Mammary epithelial cell (primary cell): ENCODE data around the gene HSD17B12.

Source experiments
- CTCF ChIP-seq, 2 donors: IDR thresholded peaks in 1 of 2; conservative IDR thresholded peaks in 1 of 2; 2 replicates each; pipeline ENCODE4 v1.5.1; 2011 to 2012; ENCODE audit warnings: inconsistent platforms in 2 of 2, low read length in 2 of 2, mild to moderate bottlenecking in 2 of 2, control low read depth in 1 of 2, low read depth in 1 of 2; ENCODE audit not compliant: insufficient read depth in 1 of 2; ENCODE audit errors: extremely low read depth in 1 of 2
- EZH2 ChIP-seq: IDR thresholded peaks from 2 replicates; pipeline ENCODE4 v1.6.1; 2012; ENCODE audit warnings: low read length, inconsistent platforms, borderline replicate concordance

DNA sequence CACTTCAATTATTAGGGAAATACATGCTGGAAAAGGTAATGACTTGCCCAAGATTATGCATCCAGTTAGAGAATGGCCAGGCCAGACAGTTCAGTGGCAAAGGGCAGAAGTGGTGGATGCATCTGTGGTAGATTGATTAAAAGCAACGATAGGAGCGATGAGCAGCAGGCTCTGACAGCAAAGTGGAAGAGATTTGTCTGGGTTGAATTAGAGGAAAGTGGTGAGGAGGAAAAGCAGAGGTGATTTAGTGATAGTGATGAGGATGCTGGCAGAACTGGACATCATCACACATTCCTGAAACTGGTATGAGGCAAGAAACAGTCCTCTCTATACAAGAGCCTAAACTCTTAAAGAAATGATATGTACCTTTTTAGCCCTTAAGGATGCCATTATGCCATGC is 12.5 kb downstream of the HSD17B12 start:
- no peak for TF ChIP-seq CTCF (conservative IDR thresholded peaks at IDR 0.05 in 1 of 2, IDR thresholded peaks at IDR 0.05 in 1 of 2; ENCODE audit: extremely low read depth in 1 of 2, insufficient read depth in 1 of 2, low read depth in 1 of 2, low read length in 2 of 2)
- TF ChIP-seq EZH2, result no peak
